GM19324 (cell line): ENCODE measurements around the gene RXRA.
A peak's percentile ranks its signal among the peaks of the same experiment; 100 is the strongest.

Source experiments
- ATAC-seq: cut with Tn5 transposase; IDR thresholded peaks from one replicate; pipeline ENCODE4 v1.9.1; 2021; ENCODE audit warnings: mild to moderate bottlenecking, moderate library complexity; ENCODE audit not compliant: unreplicated experiment, low FRiP score

The RXRA gene

GRCh38 chr9:134325813-134326723 lies at the start of gene RXRA:
TSS of gene RXRA (plus strand) at chr9:134326455. CDS start at chr9:134326632, 177 bp downstream.
- peak; percentile 36 for ATAC-seq

- ATAC-seq, result no peak
Measured at GRCh38 chr9:134278286-134278685, 48.0 kb upstream of the RXRA start.

DNA sequence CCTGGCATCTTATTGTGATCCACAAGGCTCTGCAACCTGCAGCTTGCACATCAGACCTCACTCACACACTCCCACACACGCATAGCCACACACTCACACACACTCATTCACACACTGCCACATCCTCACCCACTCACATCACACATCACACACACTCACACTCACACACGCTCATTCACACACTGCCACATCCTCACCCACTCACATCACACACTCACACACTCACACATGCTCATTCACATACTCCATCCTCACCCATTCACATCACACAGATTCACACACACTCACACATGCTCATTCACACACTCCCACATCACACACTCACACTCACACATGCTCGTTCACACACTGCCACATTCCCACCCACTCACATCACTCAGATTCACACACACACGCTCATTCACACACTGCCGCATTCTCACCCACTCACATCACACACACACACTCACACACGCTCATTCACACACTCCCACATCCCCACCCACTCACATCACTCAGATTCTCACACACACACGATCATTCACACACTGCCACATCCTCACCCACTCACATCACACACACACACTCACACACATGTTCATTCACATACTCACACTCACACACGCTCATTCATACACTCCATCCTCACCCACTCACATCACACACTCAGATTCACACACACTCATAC lies 47.1 kb upstream of the RXRA start:
- ATAC-seq, result no peak

GRCh38 chr9:134282138-134282650 lies 44.1 kb upstream of the RXRA start:
- ATAC-seq, result no peak

- ATAC-seq, result no peak
Measured at GRCh38 chr9:134283111-134283515, 43.1 kb upstream of the RXRA start.

DNA sequence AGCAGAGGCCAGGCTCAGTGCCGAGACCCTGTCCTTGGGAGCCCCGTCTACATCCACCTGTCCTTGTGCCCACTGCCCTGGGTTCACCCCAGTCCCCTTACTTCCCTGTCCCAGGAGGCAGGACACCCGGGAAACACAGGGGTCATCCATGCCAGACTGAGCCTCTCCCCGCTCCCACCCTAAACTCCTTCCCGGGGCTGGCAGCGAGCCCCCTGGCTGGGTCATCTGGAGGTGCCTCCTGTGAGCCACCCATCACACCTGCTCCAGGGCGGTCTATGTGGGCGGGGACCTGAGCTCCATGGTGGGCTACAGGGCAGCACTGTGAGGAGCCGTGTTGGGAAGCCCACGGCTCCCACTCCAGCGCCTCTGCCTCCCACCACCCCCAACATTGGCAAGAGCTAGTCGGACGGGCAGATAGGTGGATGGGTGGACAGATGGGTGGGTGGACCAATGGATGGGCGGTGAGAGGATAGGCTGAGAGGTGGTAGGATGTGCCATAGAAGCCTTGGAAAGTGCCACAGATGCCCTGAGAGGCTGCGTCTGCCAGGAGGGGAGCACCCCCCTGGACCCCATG lies 42.5 kb upstream of the RXRA start:
- no peak for ATAC-seq

- ATAC-seq, result no peak
Measured at GRCh38 chr9:134284273-134284672, 42.0 kb upstream of the RXRA start.

DNA sequence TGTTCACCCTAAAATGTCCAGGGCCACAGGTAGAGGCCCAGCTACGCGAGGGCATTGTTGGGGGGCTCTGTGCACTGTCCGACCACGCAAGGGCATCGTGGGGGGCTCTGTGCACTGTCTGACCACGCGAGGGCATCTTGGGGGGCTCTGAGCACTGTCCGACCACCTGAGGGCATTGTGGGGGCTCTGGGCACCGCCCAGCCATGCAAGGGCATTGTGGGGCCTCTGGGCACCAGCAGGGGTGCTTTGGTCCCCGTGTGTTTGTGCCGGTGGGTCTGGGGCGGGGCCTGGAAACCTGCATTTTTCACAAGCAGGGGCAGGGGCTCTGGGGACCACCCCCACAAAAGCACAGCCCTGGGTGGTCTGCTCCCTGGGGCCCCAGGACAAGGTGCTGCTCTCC lies 41.5 kb upstream of the RXRA start:
- no peak for ATAC-seq

GRCh38 chr9:134285215-134285845 lies 40.9 kb upstream of the RXRA start:
- no peak for ATAC-seq

DNA sequence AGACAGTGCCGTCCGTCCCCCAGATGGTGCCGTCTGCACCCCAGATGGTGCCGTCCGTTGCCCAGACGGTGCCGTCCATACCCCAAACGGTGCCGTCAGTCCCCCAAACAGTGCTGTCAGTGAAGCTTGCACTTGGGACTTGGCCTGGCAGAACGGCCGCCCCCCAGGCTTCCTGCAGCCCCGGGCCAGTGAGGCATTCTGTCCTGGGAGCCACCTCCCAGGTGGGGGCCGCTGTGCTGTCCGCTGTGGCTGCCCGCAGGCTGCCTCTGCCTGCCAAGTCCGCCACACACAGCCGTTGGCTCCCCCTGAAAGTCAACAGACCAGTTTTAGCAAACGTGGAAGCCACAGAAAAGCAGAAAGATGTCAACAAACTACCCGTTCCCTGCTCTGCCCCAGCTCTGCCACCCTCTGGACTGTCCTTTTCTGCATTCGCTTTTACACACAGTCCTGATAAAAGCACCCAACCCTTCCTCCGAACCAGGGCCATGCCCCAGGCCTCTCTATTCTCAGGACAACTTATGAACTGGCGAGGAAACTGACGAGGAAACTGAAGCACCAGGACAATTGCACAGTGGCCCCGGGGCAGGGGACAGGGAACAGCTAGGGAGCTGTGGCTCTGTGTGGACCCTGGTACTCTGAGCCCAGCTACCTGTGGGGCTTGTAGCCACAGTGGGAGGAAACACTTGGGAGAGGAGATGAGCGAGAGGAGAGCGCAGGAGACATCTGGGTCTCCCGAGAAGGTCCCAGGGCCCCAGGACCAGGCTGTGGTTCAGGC lies 39.6 kb upstream of the RXRA start:
- ATAC-seq, result no peak

- ATAC-seq, result no peak
Measured at GRCh38 chr9:134287591-134288491, 38.4 kb upstream of the RXRA start.

- ATAC-seq, result no peak
Measured at GRCh38 chr9:134288746-134289145, 37.5 kb upstream of the RXRA start.

GRCh38 chr9:134289241-134289875 lies 36.9 kb upstream of the RXRA start:
- no peak for ATAC-seq

DNA sequence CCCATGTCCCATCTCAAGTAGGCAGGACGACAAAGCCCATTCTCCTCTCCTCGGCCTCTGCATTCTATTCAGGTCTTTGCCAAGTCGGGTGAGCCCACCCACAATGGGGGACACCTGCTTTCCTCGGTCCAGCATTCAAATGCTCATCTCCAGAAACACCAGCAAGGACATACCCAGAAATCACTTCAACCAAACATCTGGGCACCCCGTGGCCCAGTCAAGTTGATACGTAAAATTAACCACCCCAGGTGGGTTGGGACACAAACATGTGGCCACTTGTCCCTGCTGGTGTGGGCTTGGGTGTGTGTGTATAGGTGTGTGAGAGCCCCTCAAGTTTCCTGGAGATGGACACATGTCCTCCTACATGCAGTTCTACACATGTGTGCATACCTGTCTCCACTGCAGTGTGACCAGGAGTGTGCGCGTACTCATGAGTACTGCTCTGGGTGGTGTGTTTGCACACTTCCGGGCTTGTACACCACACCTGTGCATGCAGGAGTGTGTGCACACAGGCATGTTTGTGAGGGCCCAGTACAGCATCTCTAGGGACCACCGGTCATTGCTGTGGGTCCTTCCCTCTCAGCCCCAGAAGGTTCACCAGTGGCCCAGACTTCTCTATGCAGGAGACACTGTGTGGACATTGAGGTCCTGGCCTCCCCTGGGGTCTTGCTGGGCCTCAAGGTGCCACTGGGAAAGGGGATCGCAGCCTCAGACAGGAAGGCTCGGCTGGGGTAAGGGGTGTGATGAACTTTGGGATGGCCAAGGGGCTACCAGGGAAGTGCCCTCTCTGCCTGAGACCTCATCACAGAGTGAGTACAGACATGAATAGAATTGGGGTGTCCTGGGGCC lies 35.4 kb upstream of the RXRA start:
- no peak for ATAC-seq

DNA sequence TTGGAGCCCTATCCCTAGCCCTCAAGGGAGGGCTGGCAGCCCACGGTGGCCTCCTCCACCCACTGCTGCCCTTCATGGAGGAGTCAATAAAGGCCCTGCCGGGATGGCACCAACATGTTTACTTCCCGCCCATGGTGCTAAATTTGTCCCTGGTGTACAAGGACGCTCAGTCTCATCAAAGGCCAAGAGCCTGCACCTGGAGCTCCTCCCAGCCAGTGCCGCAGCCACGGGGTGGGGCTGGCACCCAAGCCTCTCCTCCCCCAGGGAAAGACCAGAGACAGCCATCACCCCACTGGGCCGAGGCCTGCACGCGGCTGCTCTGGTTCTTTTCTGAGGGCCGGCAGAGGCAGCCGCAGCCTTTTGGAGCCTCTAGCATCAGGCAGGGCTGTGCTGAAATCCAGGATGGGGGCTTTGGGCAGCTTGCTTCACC lies 34.8 kb upstream of the RXRA start:
- ATAC-seq, result no peak

DNA sequence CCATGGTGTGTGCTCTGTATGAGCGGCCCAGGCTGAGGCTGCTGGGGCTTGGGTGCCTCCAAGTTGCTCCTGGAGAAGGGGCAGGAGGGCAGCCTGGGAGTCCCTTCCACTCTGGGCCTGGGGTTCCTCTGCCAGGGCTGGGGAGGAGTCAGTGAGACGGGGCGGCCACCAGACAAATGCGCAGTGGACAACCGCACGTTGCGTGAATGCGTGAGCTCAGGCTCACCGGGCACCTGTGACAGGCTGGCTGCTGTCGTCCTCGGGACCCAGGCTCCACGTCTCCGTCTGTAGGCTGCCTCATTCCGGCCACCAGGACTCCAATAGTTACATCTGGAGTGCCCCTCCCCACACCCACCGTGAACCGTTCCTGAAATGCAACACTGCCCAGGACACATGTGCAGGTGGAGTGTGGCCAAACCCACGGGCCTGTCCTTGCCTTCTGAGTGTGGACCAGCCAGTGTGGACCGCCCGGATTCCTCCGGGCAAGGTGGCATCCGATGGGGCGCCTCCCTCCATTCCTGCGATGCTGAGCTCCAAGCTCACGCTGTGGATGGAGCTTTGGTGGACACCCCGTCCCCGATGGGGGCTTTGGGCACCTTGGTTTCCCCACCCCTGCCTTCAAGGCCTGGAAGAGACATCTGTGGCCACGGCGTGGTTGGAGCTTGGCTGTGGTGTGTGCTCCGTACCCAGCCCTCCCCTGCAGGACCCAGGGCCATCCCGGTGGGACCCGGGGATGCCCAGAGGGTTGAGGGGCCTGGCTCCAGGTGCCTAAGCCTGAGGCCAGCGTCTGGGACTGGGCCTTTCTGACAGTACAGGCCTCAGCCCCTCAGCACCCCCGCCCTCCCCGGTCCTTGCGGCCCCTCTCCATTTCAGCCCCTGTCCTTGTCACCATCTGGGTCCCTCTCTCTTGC lies 34.0 kb upstream of the RXRA start:
- ATAC-seq, result no peak
